ENCODE measurements around the gene RPP40.

DNA sequence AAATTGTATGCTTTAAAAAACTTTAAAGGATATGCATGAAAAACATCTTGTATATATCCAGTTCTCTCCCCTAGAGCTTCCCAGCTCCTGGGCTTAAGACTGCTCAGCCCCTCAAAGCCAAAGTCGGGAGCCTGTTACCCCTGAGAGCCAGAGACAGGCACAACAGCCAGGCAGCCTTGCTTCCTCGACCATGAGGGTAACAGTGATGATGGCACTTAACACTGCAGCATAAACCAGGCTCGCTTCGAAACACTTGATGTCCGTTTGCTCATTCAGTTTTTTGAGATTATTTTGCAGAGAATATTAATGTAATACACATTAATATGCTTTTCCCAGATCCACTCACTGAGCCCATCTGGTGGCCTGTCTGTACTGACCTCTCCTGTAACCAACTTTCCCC lies 47.2 kb downstream of the RPP40 start:
- TF ChIP-seq SP1 (IDR thresholded peaks at IDR 0.05) (no peak), TARDBP (IDR thresholded peaks at IDR 0.05) (no peak), LEF1 (IDR thresholded peaks at IDR 0.05; ENCODE audit: borderline replicate concordance) (no peak), BHLHE40 (IDR thresholded peaks at IDR 0.05; ENCODE audit: borderline replicate concordance) (no peak), HDGF (IDR thresholded peaks at IDR 0.05; ENCODE audit: borderline replicate concordance) (no peak)

All from HEK293T (cell line).